CD14-positive monocyte (primary cell): ENCODE measurements around the gene SLC22A6. TPM values are rescaled to one million over a fixed set of nuclear protein-coding genes. Genes with fewer than 3 reads are reported as not detected.

ENCODE experiments used
- DNase-seq, 3 donors: peaks; one replicate each; pipeline ENCODE4 v3.0.0-alpha.2; 2011 to 2022
- H2AFZ ChIP-seq: 2 replicates; pipeline ENCODE4 v1.6.0; 2012; ENCODE audit warnings: mild to moderate bottlenecking, low read depth, low read length, inconsistent platforms; ENCODE audit not compliant: insufficient read depth, poor library complexity, severe bottlenecking
- H3K27ac ChIP-seq, 2 donors: 1 replicate in 1 of 2; 2 replicates in 1 of 2; pipeline ENCODE4 v1.5.1; 2012 to 2013; ENCODE audit warnings: low read length in 2 of 2, control low read depth in 1 of 2, inconsistent platforms in 1 of 2, low read depth in 1 of 2, mild to moderate bottlenecking in 1 of 2
- H3K27me3 ChIP-seq, 2 donors: one replicate each; pipeline versions ENCODE4 v1.6.0 to v1.6.1; 2011 to 2013; ENCODE audit warnings: low read length in 2 of 2; ENCODE audit not compliant: control insufficient read depth in 2 of 2, insufficient read depth in 2 of 2
- H3K36me3 ChIP-seq, 2 donors: replicated peaks in 1 of 2; 1 replicate in 1 of 2; 2 replicates in 1 of 2; pipeline versions ENCODE4 v1.5.1 to v1.6.1; 2012 to 2013; ENCODE audit warnings: low read length in 2 of 2, control low read depth in 1 of 2, inconsistent platforms in 1 of 2, mild to moderate bottlenecking in 1 of 2; ENCODE audit not compliant: insufficient read depth in 2 of 2, control insufficient read depth in 1 of 2
- H3K4me1 ChIP-seq, 2 donors: 1 replicate in 1 of 2; 2 replicates in 1 of 2; pipeline versions ENCODE4 v1.5.1 to v1.6.1; 2012 to 2013; ENCODE audit warnings: low read length in 2 of 2, control low read depth in 1 of 2, inconsistent platforms in 1 of 2, mild to moderate bottlenecking in 1 of 2, moderate library complexity in 1 of 2; ENCODE audit not compliant: insufficient read depth in 2 of 2, control insufficient read depth in 1 of 2
- H3K4me2 ChIP-seq: replicated peaks from 2 replicates; pipeline ENCODE3; 2012; ENCODE audit warnings: low read length, moderate library complexity, mild to moderate bottlenecking; ENCODE audit not compliant: poor library complexity, severe bottlenecking; ENCODE audit errors: extremely low read depth
- H3K4me3 ChIP-seq, 3 experiments: fragments of 200-600 bp in 1 of 3; sonication (generic) in 1 of 3; replicated peaks in 1 of 3; 1 replicate in 2 of 3; 2 replicates in 1 of 3; pipeline ENCODE4 v1.5.1; 2011 to 2013; ENCODE audit warnings: low read length in 3 of 3, mild to moderate bottlenecking in 3 of 3, control low read depth in 2 of 3, low read depth in 2 of 3, inconsistent platforms in 1 of 3, moderate library complexity in 1 of 3
- H3K79me2 ChIP-seq: 2 replicates; pipeline ENCODE4 v1.6.0; 2012; ENCODE audit warnings: mild to moderate bottlenecking, control low read depth, inconsistent platforms, low read length, moderate library complexity; ENCODE audit not compliant: insufficient read depth
- H3K9ac ChIP-seq: 2 replicates; pipeline ENCODE4 v1.6.0; 2017; ENCODE audit warnings: low read length, mild to moderate bottlenecking; ENCODE audit not compliant: insufficient read depth, poor library complexity, severe bottlenecking
- H3K9me3 ChIP-seq, 2 donors: replicated peaks in 1 of 2; 1 replicate in 1 of 2; 2 replicates in 1 of 2; pipeline versions ENCODE4 v1.5.1 to v1.6.1; 2012 to 2013; ENCODE audit warnings: low read length in 2 of 2, control low read depth in 1 of 2; ENCODE audit not compliant: control insufficient read depth in 1 of 2, insufficient read depth in 1 of 2
- H4K20me1 ChIP-seq: 2 replicates; pipeline ENCODE4 v1.6.0; 2012; ENCODE audit warnings: mild to moderate bottlenecking, low read length, control low read depth, moderate library complexity; ENCODE audit not compliant: insufficient read depth
- H3K27ac Mint-ChIP-seq, 7 donors: one replicate each; pipeline ENCODE4 v1.8.0; 2020; ENCODE audit warnings: mild to moderate bottlenecking in 7 of 7, mixed read lengths in 7 of 7, moderate library complexity in 6 of 7, inconsistent platforms in 2 of 7
- H3K27me3 Mint-ChIP-seq, 3 donors: one replicate each; pipeline ENCODE4 v1.8.0; 2021 to 2022; ENCODE audit warnings: low read depth in 3 of 3, mild to moderate bottlenecking in 3 of 3, mixed read lengths in 3 of 3, moderate library complexity in 3 of 3, inconsistent platforms in 1 of 3
- H3K36me3 Mint-ChIP-seq, 2 donors: one replicate each; pipeline ENCODE4 v1.8.0; 2020; ENCODE audit warnings: mixed read lengths in 2 of 2, inconsistent platforms in 1 of 2, mild to moderate bottlenecking in 1 of 2
- H3K4me1 Mint-ChIP-seq: one replicate; pipeline ENCODE4 v1.8.0; 2020; ENCODE audit warnings: mild to moderate bottlenecking, mixed read lengths
- H3K4me3 Mint-ChIP-seq, 2 donors: one replicate each; pipeline ENCODE4 v1.8.0; 2020; ENCODE audit warnings: mild to moderate bottlenecking in 2 of 2, mixed read lengths in 2 of 2, moderate library complexity in 1 of 2
- H3K9me3 Mint-ChIP-seq, 7 donors: one replicate each; pipeline ENCODE4 v1.8.0; 2020 to 2022; ENCODE audit warnings: mixed read lengths in 7 of 7, mild to moderate bottlenecking in 6 of 7, moderate library complexity in 6 of 7, inconsistent platforms in 2 of 7
- CTCF ChIP-seq: fragments of 200-600 bp; IDR thresholded peaks from one replicate; pipeline ENCODE4 v1.8.0; 2022; ENCODE audit warnings: antibody characterized with exemption, mild to moderate bottlenecking
- WGBS: methylation state at CpG from one replicate; pipeline ENCODE4 v1.1.5; 2013; ENCODE audit warnings: missing lambda C conversion rate; ENCODE audit not compliant: insufficient coverage; 5-methylcytosine and 5-hydroxymethylcytosine counted together
- intact Hi-C, 2 donors: fragments of 100-400 bp; cut with micrococcal nuclease; formaldehyde crosslinking; loops; one replicate each; pipeline versions ENCODE4 v1.15.0 to v1.15.1; 2023
- polyA plus RNA-seq, 3 donors: library from polyadenylated mRNA; depleted of rRNA in 1 of 3; unstranded in 2 of 3; stranded (reverse) in 1 of 3; fragments of 300-500 nt in 2 of 3; fragments of >200 nt in 1 of 3; fragmentation: Illumina TruSeq in 2 of 3; gene quantifications; 1 replicate in 2 of 3; 2 replicates in 1 of 3; pipeline ENCODE4 v1.2.3, GENCODE V29; 2012 to 2021

SLC22A6 gene
- polyA plus RNA-seq, 3 donors: not detected

GRCh38 chr11:62999156-62999555, 14.4 kb upstream of the SLC22A6 start:
- Histone ChIP-seq H2AFZ (no peak overlapping the region), H4K20me1 (no peaks in the 10 kb centered on the region), H3K4me3 (no peak overlapping the region), H3K79me2 (no peaks in the 10 kb centered on the region), H3K27ac (no peak overlapping the region), H3K4me1 (no peaks in the 10 kb centered on the region), H3K4me2 (no peak overlapping the region), H3K9ac (no peak overlapping the region), H3K36me3 (no peaks in the 10 kb centered on the region), H3K9me3 (no peaks in the 10 kb centered on the region), H3K27me3 (no peaks in the 10 kb centered on the region)
- no peak for TF ChIP-seq CTCF
- no peak overlapping the region for H3K4me3 Mint-ChIP-seq
- peaks cover 4 to 11% (median 6%) of the 10 kb centered on the region in 3 donors for H3K27me3 Mint-ChIP-seq
- no peaks in the 10 kb centered on the region for H3K36me3 Mint-ChIP-seq
- intact Hi-C loops: no loop called here
- no peak overlapping the region for H3K27ac Mint-ChIP-seq
- WGBS: 100% methylated on average over 2 of the region's 5 CpGs
- peaks cover 0 to 2% (median 0%) of the 10 kb centered on the region in 7 donors for H3K9me3 Mint-ChIP-seq
- H3K4me1 Mint-ChIP-seq: no peaks in the 10 kb centered on the region
- no peak for DNase-seq

GRCh38 chr11:62996271-62996670, 11.5 kb upstream of the SLC22A6 start:
- H3K27me3 Mint-ChIP-seq: peaks cover 9 to 12% (median 10%) of the 10 kb centered on the region in 3 donors

More at GRCh38 chr11:62996271-62996670, 11.5 kb upstream of the SLC22A6 start:
- intact Hi-C loops: no loop called here
- TF ChIP-seq CTCF: no peak
- H3K79me2 ChIP-seq: no peaks in the 10 kb centered on the region
- no peak overlapping the region for H3K4me2 ChIP-seq
- Mint-ChIP-seq H3K4me3 (no peak overlapping the region), H3K36me3 (no peaks in the 10 kb centered on the region), H3K9me3 (peaks cover 0 to 2% (median 0%) of the 10 kb centered on the region in 7 donors), H3K4me1 (no peaks in the 10 kb centered on the region), H3K27ac (peak overlapping the region in 1 of 7 donors; percentile 50)
- H2AFZ ChIP-seq: no peak overlapping the region
- H3K4me3 ChIP-seq: no peak overlapping the region
- no peaks in the 10 kb centered on the region for H4K20me1 ChIP-seq
- no peaks in the 10 kb centered on the region for H3K36me3 ChIP-seq
- no peaks in the 10 kb centered on the region for H3K9me3 ChIP-seq
- H3K27ac ChIP-seq: no peak overlapping the region
- H3K4me1 ChIP-seq: no peaks in the 10 kb centered on the region
- no peaks in the 10 kb centered on the region for H3K27me3 ChIP-seq
- H3K9ac ChIP-seq: no peak overlapping the region
- no CpG with 5 or more reads among the region's 1 CpG for WGBS
- no peak for DNase-seq
